IPS-18c (cell line): ENCODE measurements around the gene TLR3.
"Not testable (repeated sequence)": the region's sequence is repeated elsewhere in the genome, so short reads cannot be mapped to it uniquely, and the experiment has no call there.

Experiments
- H3K4me3 ChIP-seq: 2 replicates; pipeline ENCODE4 v1.7.0; 2013; ENCODE audit warnings: low read depth, mild to moderate bottlenecking, low read length, moderate library complexity; ENCODE audit not compliant: insufficient read depth
- H3K9me3 ChIP-seq: one replicate; pipeline ENCODE4 v1.6.1; 2013; ENCODE audit warnings: mild to moderate bottlenecking, low read length, moderate library complexity; ENCODE audit not compliant: control insufficient read depth, insufficient read depth

Gene TLR3

GRCh38 chr4:186037692-186038658 is 31.0 kb upstream of the TLR3 start:
- H3K4me3 ChIP-seq, result no peak overlapping the region
- peaks cover 4% of the 10 kb centered on the region for H3K9me3 ChIP-seq

DNA sequence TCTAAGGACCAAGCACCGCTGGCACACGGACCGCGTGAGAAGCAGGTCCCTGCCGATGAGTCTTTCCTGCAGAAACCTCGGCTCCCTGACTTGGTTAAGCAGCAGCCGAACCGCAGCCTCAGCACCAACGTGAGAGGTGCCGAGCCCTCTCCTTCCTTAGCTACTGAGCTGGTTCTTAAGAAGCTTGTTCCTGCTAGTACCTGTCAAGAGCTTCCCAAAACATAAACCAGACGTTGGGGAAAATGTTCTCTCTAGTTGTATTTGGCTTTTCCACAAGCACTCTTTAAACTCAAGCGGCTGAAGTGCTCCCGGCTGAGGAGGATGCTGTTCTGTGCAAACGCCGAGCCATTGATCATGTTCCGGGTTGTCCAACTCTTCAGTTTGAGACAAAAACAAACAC is 29.3 kb upstream of the TLR3 start:
- no peak overlapping the region for H3K4me3 ChIP-seq
- H3K9me3 ChIP-seq, result peaks cover 4% of the 10 kb centered on the region

DNA sequence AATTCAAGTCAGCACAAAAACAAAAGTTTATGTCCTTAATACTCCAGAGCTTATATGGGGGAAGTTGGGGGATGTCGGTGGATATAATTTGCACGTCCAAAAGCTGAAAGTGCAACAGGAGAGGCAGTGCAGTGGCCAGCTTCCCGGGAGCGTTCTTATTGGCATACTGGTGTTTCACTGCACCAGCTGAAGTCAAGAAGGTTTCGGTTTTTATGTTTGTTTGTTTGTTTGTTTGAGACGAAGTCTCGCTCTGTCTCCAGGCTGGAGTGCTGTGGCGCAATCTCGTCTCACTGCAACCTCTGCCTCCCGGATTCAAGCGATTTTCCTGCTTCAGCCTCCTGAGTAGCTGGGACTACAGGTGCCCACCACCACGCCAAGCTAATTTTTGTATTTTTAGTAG is 28.6 kb upstream of the TLR3 start:
- Histone ChIP-seq H3K4me3 (no peak overlapping the region), H3K9me3 (peaks cover 4% of the 10 kb centered on the region)

GRCh38 chr4:186047501-186047900 is 21.5 kb upstream of the TLR3 start:
- not testable (repeated sequence) for H3K4me3 ChIP-seq, H3K9me3 ChIP-seq

DNA sequence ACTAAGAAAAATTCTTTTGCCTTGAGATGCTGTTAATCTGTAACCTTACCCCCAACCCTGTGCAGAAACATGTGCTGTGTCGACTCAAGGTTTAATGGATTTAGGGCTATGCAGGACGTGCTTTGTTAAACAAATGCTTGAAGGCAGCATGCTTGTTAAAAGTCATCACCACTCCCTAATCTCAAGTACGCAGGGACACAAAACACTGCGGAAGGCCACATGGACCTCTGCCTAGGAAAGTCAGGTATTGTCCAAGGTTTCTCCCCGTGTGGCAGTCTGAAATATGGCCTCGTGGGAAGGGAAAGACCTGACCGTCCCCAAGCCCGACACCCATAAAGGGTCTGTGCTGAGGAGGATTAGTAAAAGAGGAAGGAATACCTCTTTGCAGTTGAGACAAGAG is 18.8 kb upstream of the TLR3 start:
- H3K4me3 ChIP-seq, H3K9me3 ChIP-seq: not testable (repeated sequence)

DNA sequence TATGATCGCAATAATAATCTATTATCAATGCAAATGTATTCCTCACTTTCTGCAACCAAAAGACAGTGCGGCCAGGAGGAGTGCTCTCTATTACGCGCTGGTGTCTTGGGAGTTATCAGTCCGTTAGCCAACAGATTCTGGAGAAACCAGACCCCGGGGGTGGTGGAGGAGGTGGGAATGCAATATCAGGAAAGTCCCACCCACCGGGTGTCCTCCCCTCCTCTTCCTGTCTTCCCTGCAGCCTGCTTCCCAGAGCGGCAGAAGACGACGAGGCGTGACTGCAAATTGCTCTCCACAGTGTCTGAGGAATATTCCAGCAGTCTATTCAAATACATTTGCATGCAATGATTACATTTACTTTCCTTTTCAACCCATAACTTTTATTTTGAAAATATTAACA is 17.9 kb upstream of the TLR3 start:
- H3K9me3 ChIP-seq, result peaks cover 5% of the 10 kb centered on the region
- no peak overlapping the region for H3K4me3 ChIP-seq

- Histone ChIP-seq H3K9me3 (peaks cover 3% of the 10 kb centered on the region), H3K4me3 (no peak overlapping the region)
Observed at GRCh38 chr4:186058253-186058979, 10.5 kb upstream of the TLR3 start.

DNA sequence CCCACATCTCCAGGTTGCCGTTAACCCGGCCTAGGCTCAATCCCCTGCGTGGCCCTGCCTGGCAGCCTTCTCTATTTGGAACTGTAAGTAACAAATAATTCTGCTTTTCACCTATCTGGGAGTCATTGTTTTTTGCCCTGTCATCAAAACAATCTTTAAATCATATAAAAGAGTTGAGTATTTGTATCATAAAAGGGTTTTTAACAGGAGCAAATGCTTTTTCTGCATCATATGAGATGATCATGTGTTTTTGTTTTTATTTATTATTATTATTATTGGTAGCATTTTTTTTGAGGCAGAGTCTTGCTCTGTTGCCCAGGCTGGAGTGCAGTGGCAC is 10.0 kb upstream of the TLR3 start:
- no peak overlapping the region for H3K4me3 ChIP-seq
- peaks cover 3% of the 10 kb centered on the region for H3K9me3 ChIP-seq

GRCh38 chr4:186061921-186062320 is 7.0 kb upstream of the TLR3 start:
- Histone ChIP-seq H3K4me3 (no peak overlapping the region), H3K9me3 (no peaks in the 10 kb centered on the region)

DNA sequence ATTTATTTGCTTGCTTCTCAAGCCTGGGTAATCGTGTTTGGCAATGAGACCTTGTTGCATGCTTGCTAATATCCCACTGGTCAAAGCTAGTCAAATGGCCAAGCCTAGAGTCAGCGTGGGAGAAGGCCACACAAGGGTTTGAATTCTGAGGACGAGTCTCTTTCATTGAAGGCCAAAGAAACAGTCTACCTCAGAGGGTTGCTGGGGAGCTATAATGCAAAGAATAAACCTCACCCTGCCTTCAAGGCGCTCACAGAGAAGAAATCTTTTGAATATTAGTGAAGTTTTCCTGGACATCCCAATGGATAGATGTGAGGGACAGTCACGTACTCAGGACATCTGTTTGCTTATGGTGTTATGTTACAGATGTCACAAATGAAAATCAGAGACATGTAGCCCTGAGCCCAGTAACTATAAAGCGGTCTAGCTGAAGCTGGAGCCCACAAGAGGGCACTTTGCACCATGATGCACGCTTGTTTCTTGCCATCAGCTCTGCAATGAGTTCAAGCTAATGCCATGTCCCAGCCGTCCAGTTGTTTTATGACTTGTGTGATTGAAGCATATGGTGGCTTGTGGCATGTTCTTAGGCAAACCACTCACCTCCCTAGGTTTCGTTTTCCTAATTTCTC is 1.1 kb upstream of the TLR3 start:
- Histone ChIP-seq H3K9me3 (no peaks in the 10 kb centered on the region), H3K4me3 (no peak overlapping the region)

GRCh38 chr4:186069729-186070128 is 773 bp downstream of the TLR3 start:
- H3K9me3 ChIP-seq, result no peaks in the 10 kb centered on the region
- H3K4me3 ChIP-seq, result no peak overlapping the region

GRCh38 chr4:186072516-186072915 is 3.6 kb downstream of the TLR3 start:
- H3K9me3 ChIP-seq, result no peaks in the 10 kb centered on the region
- no peak overlapping the region for H3K4me3 ChIP-seq

- no peaks in the 10 kb centered on the region for H3K9me3 ChIP-seq
- no peak overlapping the region for H3K4me3 ChIP-seq
Observed at GRCh38 chr4:186074189-186074588, 5.2 kb downstream of the TLR3 start.

GRCh38 chr4:186078981-186079638 is 10.2 kb downstream of the TLR3 start:
- H3K4me3 ChIP-seq, result no peak overlapping the region

DNA sequence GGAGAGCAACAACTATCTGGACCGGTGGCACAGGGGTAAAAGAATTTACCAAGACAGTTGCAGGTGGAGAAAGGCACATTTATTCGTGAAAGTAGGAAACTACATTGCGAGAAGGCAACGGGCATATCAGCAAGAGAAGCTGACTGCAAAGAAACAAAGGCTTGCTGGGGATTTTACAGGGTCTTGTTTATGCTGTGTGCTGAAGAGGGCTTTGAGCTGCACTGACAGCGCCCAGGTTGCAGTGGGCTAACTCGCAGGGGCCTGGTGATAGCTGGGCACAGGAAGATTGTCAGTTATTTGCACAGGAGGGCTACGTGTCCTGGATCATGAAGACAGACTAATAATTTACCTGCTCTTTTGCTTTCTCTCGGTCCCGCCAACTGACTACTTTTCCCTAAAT is 10.7 kb downstream of the TLR3 start:
- H3K9me3 ChIP-seq, result no peaks in the 10 kb centered on the region
- H3K4me3 ChIP-seq, result no peak overlapping the region

More at GRCh38 chr4:186078981-186079638, 10.2 kb downstream of the TLR3 start:
- H3K9me3 ChIP-seq, result no peaks in the 10 kb centered on the region

GRCh38 chr4:186081202-186081807 is 12.3 kb downstream of the TLR3 start:
- Histone ChIP-seq H3K9me3 (no peaks in the 10 kb centered on the region), H3K4me3 (peak overlapping the region; percentile 21; the same call in 1 of the 2 replicates)

GRCh38 chr4:186082221-186082620 is 13.3 kb downstream of the TLR3 start:
- H3K9me3 ChIP-seq, result no peaks in the 10 kb centered on the region
- no peak overlapping the region for H3K4me3 ChIP-seq
